KMS-11 (cell line): ENCODE results near the gene AMY2B.
"Not testable (repeated sequence)": the region's sequence is repeated elsewhere in the genome, so short reads cannot be mapped to it uniquely, and the experiment has no call there.

ENCODE experiments used
- H2AFZ ChIP-seq: fragments of 200-600 bp; sonication (generic); 2 replicates; pipeline ENCODE4 v1.6.1; 2016; ENCODE audit warnings: antibody characterized with exemption, mixed run types, low read depth
- H3K27ac ChIP-seq: fragments of 200-600 bp; sonication (generic); 2 replicates; pipeline ENCODE4 v1.6.1; 2016; ENCODE audit warnings: mild to moderate bottlenecking, mixed run types
- H3K27me3 ChIP-seq: fragments of 200-600 bp; sonication (generic); 2 replicates; pipeline ENCODE4 v1.6.1; 2017; ENCODE audit warnings: mild to moderate bottlenecking, low read depth, mixed run types, moderate library complexity; ENCODE audit not compliant: insufficient read depth
- H3K36me3 ChIP-seq: fragments of 200-600 bp; sonication (generic); 2 replicates; pipeline ENCODE4 v1.6.1; 2017; ENCODE audit warnings: mild to moderate bottlenecking, mixed run types; ENCODE audit not compliant: insufficient read depth
- H3K4me1 ChIP-seq: fragments of 200-600 bp; sonication (generic); 2 replicates; pipeline ENCODE4 v1.6.1; 2016; ENCODE audit warnings: mild to moderate bottlenecking, low read depth, mixed run types; ENCODE audit not compliant: poor library complexity, severe bottlenecking
- H3K4me2 ChIP-seq: fragments of 200-600 bp; sonication (generic); 2 replicates; pipeline ENCODE4 v1.7.0; 2016; ENCODE audit warnings: mild to moderate bottlenecking, mixed run types
- H3K4me3 ChIP-seq: fragments of 200-600 bp; sonication (generic); IDR thresholded peaks from 2 replicates; pipeline ENCODE4 v1.6.1; 2017; ENCODE audit warnings: low read depth, low read length, mixed read lengths; ENCODE audit not compliant: insufficient read depth
- H3K79me2 ChIP-seq: fragments of 200-600 bp; sonication (generic); 2 replicates; pipeline ENCODE4 v1.6.1; 2016; ENCODE audit warnings: low read depth, mixed run types; ENCODE audit not compliant: insufficient read depth
- H3K9ac ChIP-seq: fragments of 200-600 bp; sonication (generic); 2 replicates; pipeline ENCODE4 v1.6.1; 2016; ENCODE audit warnings: mild to moderate bottlenecking, mixed run types
- H4K20me1 ChIP-seq: fragments of 200-600 bp; sonication (generic); 2 replicates; pipeline ENCODE4 v1.6.1; 2016; ENCODE audit warnings: mild to moderate bottlenecking, mixed run types; ENCODE audit not compliant: insufficient read depth
- TF ChIP-seq, protein P1 (sequence below): fragments of 200-600 bp; sonication (generic); conservative IDR thresholded peaks from 2 replicates; pipeline ENCODE4 v1.6.1; 2017; ENCODE audit warnings: low read depth, mild to moderate bottlenecking, antibody characterized with exemption, low read length, moderate library complexity, mixed read lengths

The AMY2B gene

GRCh38 chr1:103576065-103576464 is 4.7 kb downstream of the AMY2B start:
- no peaks in the 10 kb centered on the region for H3K27me3 ChIP-seq
- no peaks in the 10 kb centered on the region for H3K4me1 ChIP-seq
- H4K20me1 ChIP-seq = no peaks in the 10 kb centered on the region
- TF ChIP-seq, protein P1, sequence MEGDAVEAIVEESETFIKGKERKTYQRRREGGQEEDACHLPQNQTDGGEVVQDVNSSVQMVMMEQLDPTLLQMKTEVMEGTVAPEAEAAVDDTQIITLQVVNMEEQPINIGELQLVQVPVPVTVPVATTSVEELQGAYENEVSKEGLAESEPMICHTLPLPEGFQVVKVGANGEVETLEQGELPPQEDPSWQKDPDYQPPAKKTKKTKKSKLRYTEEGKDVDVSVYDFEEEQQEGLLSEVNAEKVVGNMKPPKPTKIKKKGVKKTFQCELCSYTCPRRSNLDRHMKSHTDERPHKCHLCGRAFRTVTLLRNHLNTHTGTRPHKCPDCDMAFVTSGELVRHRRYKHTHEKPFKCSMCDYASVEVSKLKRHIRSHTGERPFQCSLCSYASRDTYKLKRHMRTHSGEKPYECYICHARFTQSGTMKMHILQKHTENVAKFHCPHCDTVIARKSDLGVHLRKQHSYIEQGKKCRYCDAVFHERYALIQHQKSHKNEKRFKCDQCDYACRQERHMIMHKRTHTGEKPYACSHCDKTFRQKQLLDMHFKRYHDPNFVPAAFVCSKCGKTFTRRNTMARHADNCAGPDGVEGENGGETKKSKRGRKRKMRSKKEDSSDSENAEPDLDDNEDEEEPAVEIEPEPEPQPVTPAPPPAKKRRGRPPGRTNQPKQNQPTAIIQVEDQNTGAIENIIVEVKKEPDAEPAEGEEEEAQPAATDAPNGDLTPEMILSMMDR = no peak
- no peak overlapping the region for H2AFZ ChIP-seq
- H3K4me2 ChIP-seq = no peak overlapping the region
- H3K9ac ChIP-seq = no peak overlapping the region
- no peak overlapping the region for H3K4me3 ChIP-seq
- no peaks in the 10 kb centered on the region for H3K79me2 ChIP-seq
- H3K27ac ChIP-seq = no peak overlapping the region
- H3K36me3 ChIP-seq = no peaks in the 10 kb centered on the region

- not testable (repeated sequence) for H3K27ac ChIP-seq, H3K4me1 ChIP-seq, H3K27me3 ChIP-seq, H3K4me2 ChIP-seq, H2AFZ ChIP-seq, H3K9ac ChIP-seq, H3K79me2 ChIP-seq, H4K20me1 ChIP-seq, H3K4me3 ChIP-seq, H3K36me3 ChIP-seq
Measured at GRCh38 chr1:103576784-103577183, 5.4 kb downstream of the AMY2B start.

- TF ChIP-seq, protein P1 = no peak
- no peak overlapping the region for H3K4me3 ChIP-seq
- no peaks in the 10 kb centered on the region for H3K36me3 ChIP-seq
- no peak overlapping the region for H3K4me2 ChIP-seq
- H3K4me1 ChIP-seq = no peaks in the 10 kb centered on the region
- no peaks in the 10 kb centered on the region for H4K20me1 ChIP-seq
- no peaks in the 10 kb centered on the region for H3K79me2 ChIP-seq
- H3K9ac ChIP-seq = no peak overlapping the region
- no peak overlapping the region for H2AFZ ChIP-seq
- no peak overlapping the region for H3K27ac ChIP-seq
- no peaks in the 10 kb centered on the region for H3K27me3 ChIP-seq
Measured at GRCh38 chr1:103582464-103582863, 11.1 kb downstream of the AMY2B start.

- Histone ChIP-seq H3K9ac (no peak overlapping the region), H4K20me1 (no peaks in the 10 kb centered on the region), H2AFZ (no peak overlapping the region), H3K27me3 (no peaks in the 10 kb centered on the region), H3K4me1 (no peaks in the 10 kb centered on the region), H3K79me2 (no peaks in the 10 kb centered on the region), H3K4me3 (no peak overlapping the region), H3K4me2 (no peak overlapping the region), H3K36me3 (no peaks in the 10 kb centered on the region), H3K27ac (no peak overlapping the region)
- TF ChIP-seq, protein P1 = no peak
Measured at GRCh38 chr1:103583887-103584286, 12.5 kb downstream of the AMY2B start.

- Histone ChIP-seq H3K27me3 (no peaks in the 10 kb centered on the region), H4K20me1 (no peaks in the 10 kb centered on the region), H3K79me2 (no peaks in the 10 kb centered on the region), H3K9ac (no peak overlapping the region), H2AFZ (no peak overlapping the region), H3K27ac (no peak overlapping the region), H3K36me3 (no peaks in the 10 kb centered on the region), H3K4me2 (no peak overlapping the region), H3K4me3 (no peak overlapping the region), H3K4me1 (no peaks in the 10 kb centered on the region)
- TF ChIP-seq, protein P1 = no peak
Measured at GRCh38 chr1:103584537-103584936, 13.1 kb downstream of the AMY2B start.

DNA sequence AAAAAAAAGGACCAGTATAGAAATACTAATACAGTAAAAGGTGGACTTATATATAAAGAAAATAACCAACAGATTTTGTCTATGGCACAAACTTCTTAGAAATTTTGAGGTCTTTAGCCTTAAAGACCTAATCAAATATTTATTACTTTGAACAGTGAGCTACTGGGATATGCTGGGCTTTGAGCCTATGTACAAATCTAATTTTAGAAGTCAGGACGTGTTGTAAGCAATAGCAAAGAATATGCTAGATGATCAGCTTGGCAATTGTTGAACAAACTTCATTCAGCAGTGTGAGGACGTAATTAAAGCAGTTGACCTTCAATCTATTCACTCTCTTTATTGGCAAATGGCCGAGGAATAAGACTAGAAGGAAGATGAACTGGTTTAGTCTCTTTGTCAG is 31.4 kb downstream of the AMY2B start:
- not testable (repeated sequence) for H3K4me1 ChIP-seq, H3K36me3 ChIP-seq, H3K4me2 ChIP-seq

More for the DNA sequence above, 31.4 kb downstream of the AMY2B start:
- not testable (repeated sequence) for H3K27me3 ChIP-seq, H4K20me1 ChIP-seq, H3K4me3 ChIP-seq, H2AFZ ChIP-seq, H3K27ac ChIP-seq, H3K9ac ChIP-seq, H3K79me2 ChIP-seq
